COLO668 (cell line): ENCODE data around the gene TGM2.
A peak's percentile ranks its signal among the peaks of the same experiment; 100 is the strongest.

Experiments used
- DNase-seq: peaks from one replicate; lab custom pipeline; 2025; ENCODE audit not compliant: unreplicated experiment; lab: John Stamatoyannopoulos, UW

The TGM2 gene

DNA sequence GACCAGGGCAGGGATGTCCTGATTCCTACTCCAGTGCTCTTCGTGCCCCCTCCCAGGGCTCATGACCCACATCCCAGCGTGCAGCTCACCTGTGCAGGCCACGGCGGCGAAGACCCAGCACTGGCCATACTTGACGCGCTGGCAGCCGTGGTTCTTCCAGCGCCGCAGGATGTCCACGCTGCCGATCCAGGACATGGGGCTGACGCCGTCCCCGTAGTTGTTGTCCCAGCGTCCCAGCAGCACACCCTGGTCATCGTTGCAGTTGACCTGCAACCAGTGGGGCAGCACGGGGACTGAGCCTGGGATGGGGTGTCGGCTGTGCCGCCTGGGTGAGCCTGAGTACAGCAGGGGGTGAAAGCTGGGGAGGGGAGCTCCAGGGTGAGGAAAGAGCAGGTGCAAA lies 18.4 kb downstream of the TGM2 start:
- DNase-seq, result no peak

DNA sequence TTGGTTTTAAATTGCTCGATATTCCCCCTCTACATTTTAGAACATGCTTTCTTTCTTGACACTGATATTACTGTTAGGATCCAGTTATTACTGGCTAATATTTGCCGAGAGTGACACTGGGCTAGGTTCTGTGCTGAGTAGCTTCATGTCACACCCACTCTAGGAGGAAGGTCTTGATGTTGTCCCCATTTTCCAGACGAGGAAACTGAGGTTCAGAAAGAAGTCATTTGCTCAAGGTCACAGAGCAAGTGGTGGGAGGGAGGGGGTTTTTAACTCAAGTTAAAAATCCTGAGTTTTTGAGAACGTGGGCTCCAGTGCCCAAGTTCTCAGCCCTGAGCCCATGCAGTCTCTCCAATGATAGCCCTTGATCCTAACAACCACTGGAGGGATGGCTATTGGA lies 18.9 kb downstream of the TGM2 start:
- DNase-seq, result no peak

DNA sequence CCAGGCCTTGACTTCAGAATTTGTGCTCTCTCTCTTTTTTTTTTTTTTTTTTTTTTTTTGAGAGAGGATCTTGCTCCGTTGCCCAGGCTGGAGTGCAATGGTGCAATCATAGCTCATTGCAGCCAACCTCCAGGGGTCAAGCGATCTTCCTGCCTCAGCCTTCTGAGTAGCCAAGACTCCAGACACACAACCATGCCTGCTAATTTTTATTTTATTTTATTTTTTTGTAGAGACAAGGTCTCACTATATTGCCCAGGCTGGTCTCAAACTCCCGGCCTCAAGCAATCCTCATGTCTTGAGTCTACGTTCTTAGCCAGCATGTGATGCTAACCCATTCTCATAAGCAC lies 19.4 kb downstream of the TGM2 start:
- no peak for DNase-seq

DNA sequence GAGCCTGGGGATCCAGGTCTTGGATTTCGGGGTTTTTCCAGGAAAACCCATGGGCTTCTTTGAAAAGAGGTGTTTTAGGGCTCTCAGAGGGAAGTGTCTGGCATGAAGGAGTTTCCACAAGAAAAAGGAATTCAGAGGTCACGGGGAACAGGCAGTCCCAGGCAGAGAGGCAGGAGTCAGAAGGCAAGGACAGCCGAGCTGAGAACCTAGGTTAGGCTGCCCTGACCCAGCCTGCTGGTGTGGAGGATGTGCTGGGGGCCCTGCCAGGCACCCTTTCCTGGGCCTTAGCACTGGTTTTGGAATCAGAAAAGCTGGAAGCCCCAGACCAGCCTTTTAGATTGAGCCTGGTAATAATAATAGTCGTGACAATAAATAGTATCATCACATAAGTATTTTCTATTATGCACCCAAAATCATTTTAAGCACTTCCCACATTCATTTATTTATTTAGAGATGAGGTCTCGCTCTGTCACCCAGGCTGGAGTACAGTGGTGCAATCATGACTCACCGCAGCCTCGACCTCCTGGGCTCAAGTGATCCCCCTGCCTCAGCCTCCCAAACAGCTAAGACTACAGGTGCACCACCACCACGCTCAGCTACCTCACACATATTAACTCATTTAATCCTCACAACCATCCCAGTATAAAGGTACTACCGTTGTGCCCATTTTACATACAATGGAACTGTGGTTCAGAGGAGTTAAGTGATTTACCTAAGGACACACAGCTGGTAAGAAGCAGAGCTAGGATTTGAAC lies 19.9 kb downstream of the TGM2 start:
- no peak for DNase-seq

DNA sequence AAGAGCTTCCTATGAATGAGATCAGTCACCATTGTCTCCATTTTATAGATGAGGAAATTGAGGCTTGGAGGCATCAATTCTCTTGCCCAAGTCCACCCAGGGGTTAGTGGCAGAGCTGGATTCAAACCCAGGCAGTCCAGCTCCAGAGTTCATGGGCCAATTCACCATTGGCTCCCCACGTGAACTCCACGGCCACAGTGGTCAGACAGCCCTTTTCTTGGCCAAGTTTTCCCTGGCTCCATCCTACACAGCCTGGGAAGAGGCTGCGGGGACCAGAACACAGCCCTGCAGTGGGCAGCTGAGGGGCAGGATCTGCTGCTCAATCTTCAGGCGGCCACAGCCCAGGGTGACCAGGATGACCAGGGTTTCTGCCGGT lies 20.5 kb downstream of the TGM2 start:
- no peak for DNase-seq

DNA sequence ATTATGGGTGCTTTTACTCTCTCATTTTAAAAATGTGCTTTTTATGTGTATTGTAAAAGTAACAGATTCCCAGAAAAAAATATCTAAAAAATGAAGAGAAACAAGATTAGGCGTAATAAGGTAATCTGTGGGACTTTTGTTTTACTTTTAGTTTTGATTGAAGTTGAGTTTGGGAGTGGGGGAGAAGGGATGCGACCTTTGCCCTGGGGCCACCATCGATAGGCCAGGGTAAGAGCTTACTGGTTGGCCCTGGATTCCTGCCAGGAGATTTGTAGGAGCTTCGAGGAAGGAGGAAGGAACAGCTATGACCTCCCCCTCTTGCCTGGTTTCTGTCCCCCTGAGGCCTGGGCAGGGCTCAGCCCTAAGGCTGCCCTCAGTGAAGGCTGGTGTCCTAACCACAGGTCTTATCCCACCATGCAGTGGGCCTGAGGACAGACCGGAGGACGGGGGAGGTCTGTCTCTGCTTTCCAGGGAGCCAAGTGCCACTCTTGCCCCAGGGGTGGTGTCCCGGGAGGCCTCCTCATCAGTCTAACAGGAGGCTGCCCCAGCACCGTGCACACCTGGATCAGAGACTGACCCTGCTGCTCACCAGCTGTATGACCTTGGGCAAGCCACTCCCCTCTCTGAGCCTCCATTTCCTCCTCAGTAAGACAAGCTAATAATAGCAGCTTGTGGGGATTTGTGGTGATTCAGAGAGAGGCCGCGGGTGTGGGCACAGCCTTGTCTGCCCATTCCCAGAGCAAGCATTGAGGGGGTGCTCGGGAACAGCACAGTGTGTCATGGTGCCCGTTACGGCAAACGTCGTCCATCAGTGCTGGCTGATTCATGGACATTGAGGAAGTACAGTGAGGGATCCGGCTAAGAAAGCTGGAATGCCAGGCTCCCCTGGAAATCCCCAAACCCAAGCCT lies 21.2 kb downstream of the TGM2 start:
- peak; percentile 32 for DNase-seq

DNA sequence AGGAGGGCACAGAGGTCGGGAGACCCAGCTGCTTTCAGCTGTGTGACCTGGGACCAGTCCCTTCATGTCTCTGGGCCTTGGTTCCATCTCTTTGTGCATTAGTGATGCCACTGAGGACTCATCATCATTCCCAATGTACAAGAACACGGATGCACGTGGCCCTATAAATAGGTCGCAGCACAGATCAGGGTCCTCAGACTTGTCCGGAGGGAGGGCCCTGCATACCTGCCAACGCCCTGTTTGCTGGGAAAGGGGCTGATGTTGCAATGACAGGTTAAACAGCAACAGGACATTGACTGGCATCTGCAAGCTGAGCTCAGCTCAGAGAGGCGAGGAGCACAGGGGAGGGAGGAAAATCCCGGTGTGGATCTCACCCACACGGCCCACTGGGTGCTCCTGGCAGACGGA lies 21.8 kb downstream of the TGM2 start:
- DNase-seq, result peak; percentile 45

DNA sequence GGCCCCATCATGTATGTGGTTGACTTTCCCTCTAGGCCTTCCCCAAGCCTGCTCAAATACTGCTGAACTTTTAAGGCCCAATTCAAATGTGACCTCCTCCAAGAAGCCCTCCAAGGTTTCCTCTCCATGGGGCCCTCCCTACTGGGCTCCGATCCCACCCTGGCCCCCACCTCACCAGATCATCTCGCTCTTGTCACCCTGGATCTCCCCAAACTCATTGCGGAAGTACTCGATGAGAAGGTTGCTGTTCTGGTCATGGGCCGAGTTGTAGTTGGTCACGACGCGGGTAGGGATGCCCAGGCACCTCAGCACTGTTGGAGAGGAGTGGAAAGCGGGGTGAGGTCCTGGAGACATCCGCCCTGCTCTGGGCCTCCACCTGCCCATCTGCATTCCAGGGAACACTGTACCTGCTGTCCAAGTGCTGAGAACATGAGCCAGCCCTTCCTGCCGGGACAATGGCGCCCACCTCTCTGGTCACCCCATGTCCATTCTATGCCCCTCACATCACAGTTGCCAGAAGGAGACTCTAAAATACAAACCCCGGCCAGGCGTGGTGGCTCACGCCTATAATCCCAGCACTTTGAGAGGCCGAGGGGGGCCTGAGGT lies 23.1 kb downstream of the TGM2 start:
- DNase-seq, result no peak

DNA sequence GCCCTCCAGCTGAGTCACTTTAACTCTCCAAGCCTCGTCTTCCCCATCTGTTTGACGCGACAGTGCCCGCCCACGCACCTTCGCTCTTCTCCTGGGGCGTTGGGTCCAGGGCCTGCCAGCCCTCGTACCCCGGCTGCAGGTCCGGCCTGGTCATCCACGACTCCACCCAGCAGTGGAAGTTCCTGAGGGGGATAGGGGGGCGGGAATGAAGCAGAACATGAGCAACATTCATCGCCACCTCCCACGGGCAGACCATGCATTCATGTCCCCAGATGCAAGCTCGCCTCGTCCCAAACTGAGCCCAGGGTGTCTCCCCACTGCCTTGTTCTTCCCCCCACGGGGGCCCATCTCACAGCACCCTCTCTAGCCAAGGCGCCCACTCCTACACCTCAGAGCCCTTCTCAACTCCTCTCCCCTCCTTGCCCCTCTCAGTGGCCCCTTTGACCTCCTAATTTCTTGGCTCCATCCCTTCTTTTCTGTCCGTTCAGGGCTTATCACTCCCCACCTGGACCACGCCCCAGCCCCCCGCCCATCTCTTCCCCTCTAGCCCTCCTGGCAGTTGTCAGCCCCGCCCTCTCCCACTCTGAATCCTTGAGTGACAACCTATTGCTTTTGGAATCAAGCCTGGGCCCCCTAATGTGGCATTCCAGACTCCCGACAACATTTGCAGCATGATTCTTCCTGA lies 23.7 kb downstream of the TGM2 start:
- DNase-seq, result no peak

DNA sequence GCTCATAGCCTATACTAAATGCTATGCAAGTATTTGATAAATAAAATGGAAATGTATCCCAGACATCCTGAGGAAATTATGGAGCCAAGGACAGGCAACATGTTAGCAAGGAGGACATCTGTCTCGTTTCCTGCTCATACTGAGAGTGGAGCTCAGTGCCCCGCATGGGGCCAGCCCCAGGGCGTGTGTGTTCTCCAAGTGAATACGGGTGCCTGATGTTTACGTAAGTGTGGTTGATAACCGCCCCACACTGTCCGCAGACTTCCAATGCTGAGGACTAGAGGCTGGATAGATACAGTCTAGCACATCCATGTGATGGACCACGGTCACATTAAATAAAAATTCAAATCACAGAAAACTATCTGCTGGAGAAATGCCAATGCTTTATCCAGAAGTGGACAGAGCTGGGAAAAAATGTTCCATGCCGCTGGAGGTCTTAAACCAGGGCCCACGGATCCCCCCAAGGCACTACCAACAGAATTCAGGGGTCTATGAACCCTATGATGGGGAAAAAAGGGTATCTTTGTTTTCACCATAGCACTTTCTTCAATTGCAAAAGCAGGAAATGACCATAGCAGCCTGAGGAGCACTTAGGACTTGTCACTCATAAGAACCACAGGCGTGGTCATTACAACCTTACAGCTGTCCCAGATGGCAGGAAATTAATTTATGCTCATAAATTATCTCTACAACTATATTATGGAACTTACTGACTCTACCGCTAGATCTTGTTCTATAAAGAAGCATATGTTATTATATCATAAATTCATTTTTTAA lies 24.9 kb downstream of the TGM2 start:
- peak; percentile 63 for DNase-seq

DNA sequence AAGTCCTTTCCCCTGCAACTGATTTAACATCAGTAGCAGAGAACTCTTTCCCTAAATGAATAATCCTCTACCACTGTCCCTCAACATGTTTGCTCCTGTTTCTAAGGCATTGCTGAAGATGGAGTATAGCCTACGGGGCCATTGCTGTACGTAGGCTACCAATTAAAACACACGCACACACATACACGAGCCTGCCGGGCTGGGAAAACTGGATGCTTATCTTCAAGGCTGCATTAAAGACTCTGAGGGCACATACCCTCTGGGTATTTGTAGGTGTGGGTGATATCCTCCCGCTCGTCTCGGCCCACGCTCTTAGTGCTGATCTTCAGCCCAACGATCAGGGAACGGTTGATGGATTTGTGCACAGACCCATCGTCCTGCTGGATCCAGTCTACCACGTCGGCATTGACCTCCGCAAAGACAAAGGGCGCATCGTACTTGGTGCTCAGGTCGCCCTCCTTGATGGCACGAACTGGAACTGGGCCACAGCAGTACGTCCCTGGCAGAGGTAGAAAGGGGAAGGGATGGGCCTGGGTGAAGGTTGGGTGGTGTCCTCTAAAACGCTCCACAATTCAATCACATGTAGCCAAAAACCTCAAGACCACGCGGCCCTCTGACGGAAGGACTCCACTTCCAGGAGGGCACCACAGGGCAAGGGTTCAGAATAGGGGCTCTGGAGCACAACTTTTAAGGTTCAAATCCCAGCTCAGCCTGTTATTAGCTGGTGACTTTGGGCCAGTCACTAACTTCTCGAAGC lies 25.7 kb downstream of the TGM2 start:
- DNase-seq, result no peak

DNA sequence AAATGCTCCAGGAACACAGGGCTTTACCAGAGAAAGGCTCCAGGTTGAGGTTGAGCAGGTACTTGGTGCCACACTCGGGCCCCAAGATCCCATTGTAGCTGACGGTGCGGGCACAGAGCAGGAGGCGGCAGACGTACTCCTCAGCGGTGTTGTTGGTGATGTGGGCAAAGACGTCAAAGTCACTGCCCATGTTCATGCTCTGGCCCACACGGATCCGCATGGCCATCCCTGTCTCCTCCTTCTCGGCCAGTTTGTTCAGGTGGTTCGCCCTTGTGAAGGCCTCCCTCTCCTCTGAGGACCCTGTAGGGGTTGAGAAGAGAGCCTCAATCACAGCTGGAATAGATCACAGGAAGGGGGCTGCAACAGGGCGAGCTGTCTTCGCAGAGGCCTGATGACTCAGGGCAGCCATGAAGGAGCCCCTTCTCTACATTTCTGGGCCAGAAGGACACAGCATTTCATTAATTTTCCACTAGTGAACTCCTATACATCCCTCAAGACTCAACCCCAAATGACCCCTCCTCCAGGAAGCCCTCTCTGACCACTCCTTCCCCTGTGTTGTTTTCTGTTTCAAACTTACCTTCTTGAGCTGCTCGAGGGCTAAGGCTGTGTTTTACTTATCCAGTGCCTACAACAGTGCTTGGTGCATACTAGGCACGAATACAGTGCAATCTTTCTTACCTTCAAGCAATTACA lies 26.8 kb downstream of the TGM2 start:
- DNase-seq, result no peak

DNA sequence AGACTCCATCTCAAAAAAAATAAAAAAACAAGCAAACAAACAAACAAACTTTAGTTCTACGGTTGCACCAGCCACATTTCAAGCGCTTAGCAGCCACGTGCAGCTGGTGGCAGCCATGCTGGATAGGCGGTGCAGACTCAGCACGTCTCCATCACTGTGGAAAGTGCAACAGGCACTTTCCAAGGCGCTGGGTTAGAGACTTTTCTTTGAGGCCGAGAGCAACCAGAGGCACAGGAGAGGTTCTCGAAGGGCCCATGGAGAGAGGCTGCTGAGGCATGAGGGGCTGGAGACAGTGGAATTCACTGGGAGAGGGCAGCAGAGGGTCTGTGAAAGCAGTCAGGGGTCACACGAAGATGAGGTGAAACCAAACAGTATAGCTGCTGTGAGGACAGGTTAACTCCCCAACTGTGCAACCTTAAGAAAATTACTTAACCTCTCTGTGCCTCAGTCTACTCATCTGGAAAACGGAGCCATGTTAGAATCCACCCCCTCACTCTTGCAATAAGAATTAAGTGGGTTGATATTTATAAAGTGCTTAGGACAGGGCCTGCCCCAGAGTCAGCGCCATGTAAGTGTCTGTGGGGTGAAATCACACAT lies 27.5 kb downstream of the TGM2 start:
- no peak for DNase-seq

DNA sequence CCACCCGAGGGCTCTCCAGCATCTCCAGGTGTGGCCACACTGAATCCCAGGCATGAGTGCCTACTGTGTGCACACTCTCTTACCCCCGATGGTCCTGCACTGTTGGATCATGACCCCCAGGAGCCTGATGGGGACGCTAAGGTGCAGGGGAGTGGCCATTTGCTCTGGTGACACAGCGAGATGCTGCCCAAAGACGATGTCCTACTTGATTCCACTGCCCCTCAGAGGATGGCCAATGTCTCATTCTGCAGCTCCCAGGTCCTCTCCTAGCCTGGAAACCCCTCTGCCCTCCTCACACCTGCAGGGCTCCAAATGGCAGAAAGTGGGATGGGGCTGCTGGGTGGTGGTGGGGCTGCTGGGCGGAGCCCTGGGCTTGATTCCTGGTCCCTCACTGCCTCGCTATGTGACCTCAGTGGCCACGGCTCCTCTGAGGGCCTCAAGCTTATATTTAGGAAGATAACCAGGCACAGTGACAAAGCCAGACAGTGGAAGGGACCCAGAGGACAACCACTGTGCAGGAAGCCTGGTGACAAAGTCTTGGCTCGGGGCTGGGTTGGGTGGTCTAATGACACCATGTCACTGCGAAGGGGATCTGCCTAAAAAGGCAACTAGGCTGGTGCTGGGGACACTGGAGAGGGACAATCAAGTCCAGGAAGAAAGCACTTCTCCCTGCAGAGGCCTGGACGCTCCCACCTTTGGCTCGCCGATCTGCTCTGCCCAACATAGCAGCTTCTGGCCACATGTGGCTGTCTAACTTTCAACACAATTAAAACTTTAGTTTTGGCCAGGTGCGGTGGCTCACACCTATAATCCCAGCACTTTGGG lies 28.4 kb downstream of the TGM2 start:
- DNase-seq, result no peak

DNA sequence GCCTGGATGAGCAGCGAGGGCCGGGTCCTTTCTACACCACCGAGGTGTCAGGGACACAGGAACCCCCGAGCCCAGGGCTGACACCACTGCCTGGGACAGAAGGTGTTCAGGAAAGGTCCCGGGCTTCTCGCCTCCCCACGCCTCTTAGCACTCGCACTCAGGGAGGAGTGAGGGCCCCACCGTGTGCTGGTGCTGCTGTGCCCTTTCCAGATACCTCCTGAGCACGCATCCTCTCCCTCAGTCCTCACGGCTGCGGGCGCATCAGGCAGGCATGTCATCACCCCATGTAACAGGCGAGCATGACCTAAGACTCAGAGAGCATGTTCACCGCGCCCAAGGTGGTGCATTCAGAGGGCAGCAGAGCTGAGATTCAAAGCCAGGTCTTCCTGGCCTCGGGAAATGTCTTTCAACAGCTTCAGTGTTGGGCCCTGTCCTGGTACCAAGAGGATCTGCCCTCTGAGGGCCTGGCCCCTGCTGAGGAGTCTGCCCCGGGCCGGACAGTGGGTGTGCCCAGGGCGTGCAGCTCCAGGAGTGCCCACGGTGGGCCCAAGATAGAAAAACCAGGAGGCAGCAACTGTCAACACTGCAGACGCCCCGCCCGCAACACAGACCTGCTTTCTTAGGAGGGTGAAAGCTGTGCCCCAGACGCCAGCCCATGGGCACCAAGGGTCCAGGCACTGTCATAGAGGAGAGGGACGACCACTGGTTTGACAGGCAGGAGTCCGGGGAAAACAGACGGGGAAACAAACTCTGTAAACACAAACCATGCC lies 29.2 kb downstream of the TGM2 start:
- no peak for DNase-seq

DNA sequence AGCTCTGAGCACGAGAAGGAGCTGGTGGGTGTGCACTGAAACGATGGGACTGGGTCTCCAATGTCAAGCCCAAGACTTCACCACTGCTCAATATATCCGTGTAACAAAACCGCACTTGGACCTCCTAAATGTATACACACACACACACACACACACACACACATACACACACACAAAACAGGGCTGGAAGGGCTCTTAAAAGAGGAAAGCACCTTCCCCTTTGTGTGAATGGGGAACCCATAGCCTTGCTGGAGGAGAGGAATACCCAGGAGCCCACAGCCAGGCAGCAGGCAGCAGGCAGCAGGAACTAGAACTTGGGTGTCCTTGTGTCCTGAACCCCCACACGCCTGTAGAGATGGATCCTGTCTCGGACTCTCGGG lies 29.8 kb downstream of the TGM2 start:
- DNase-seq, result no peak

DNA sequence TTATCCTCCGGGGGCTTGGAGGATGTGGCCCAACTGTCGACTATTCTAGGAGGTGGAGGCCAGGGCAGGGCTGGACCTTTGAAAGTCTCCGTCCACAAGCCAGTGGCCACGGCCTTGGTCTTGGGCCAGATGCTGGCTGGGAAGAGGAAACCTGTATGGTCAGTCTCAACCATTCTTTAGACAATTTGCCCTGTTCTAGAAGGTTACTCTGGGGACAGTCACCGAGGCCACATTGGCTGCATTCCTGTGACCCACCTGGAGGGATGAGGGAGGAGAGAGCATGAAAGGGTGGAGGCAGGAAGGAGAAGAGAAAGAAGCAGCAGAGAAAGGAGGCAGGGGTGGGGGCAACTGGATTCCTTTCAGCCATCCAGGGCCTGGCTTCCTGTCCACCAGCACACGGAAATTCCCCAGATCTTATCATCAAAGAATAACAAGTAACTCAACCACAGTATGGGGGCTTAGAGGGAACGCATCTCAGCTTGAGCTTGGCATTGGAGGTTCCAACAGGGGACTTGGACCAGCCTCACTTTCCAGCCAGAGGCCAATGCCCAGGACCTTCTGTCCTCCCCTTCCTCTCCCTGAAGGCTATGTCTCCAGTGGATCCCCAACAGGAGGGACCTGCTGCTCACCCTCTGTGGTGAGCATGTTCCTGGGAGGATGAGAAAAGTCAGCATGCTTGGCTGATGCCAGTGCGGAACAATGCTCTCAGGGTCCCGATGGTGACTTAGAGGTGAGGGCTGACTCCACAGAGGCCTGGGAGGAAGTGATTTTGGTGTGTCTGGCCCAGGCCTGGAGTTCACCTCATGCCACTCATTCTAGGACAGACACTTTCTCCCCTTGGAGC lies 30.4 kb downstream of the TGM2 start:
- no peak for DNase-seq
